Parathyroid adenoma (tissue), 2 donors: ENCODE data around the gene ALAS1.

Experiments used
- H2AFZ ChIP-seq: fragments of 300-600 bp; sonication (generic); one replicate; pipeline ENCODE4 v1.7.0; 2017; ENCODE audit warnings: antibody characterized with exemption, mild to moderate bottlenecking
- H3K27ac ChIP-seq: fragments of 300-600 bp; sonication (generic); one replicate; pipeline ENCODE4 v1.7.0; 2017
- H3K27me3 ChIP-seq: fragments of 300-600 bp; sonication (generic); one replicate; pipeline ENCODE4 v1.7.0; 2017; ENCODE audit warnings: low read length; ENCODE audit not compliant: control insufficient read depth, insufficient read depth
- H3K36me3 ChIP-seq: fragments of 300-600 bp; sonication (generic); one replicate; pipeline ENCODE4 v1.7.0; 2017; ENCODE audit warnings: low read length; ENCODE audit not compliant: control insufficient read depth, insufficient read depth
- H3K4me1 ChIP-seq: fragments of 300-600 bp; sonication (generic); one replicate; pipeline ENCODE4 v1.7.0; 2017; ENCODE audit warnings: control low read depth
- H3K4me2 ChIP-seq: fragments of 300-600 bp; sonication (generic); one replicate; pipeline ENCODE4 v1.7.0; 2017; ENCODE audit warnings: low read length
- H3K4me3 ChIP-seq: fragments of 300-600 bp; sonication (generic); one replicate; pipeline ENCODE4 v1.7.0; 2017; ENCODE audit warnings: low read depth, low read length
- H3K79me2 ChIP-seq: fragments of 300-600 bp; sonication (generic); one replicate; pipeline ENCODE4 v1.7.0; 2017; ENCODE audit warnings: control low read depth
- H3K9ac ChIP-seq: fragments of 300-600 bp; sonication (generic); one replicate; pipeline ENCODE4 v1.7.0; 2017; ENCODE audit warnings: mild to moderate bottlenecking
- H3K9me3 ChIP-seq: fragments of 300-600 bp; sonication (generic); one replicate; pipeline ENCODE4 v1.7.0; 2017; ENCODE audit warnings: low read length; ENCODE audit not compliant: control insufficient read depth
- TF ChIP-seq, protein P1 (sequence below): fragments of 300-600 bp; sonication (generic); IDR thresholded peaks from one replicate; pipeline ENCODE4 v1.7.0; 2017; ENCODE audit warnings: antibody characterized with exemption, mild to moderate bottlenecking
- donor health status: primary hyperparathyroidism.

The ALAS1 gene

GRCh38 chr3:52213901-52214300 is 15.9 kb downstream of the ALAS1 start:
- Histone ChIP-seq H3K27ac (no peak overlapping the region), H3K9ac (no peak overlapping the region), H3K4me2 (no peak overlapping the region), H3K4me3 (no peak overlapping the region), H3K36me3 (no peaks in the 10 kb centered on the region), H3K27me3 (no peaks in the 10 kb centered on the region), H2AFZ (no peak overlapping the region), H3K79me2 (no peaks in the 10 kb centered on the region), H3K4me1 (peaks cover 5% of the 10 kb centered on the region), H3K9me3 (no peaks in the 10 kb centered on the region)
- TF ChIP-seq, protein P1, sequence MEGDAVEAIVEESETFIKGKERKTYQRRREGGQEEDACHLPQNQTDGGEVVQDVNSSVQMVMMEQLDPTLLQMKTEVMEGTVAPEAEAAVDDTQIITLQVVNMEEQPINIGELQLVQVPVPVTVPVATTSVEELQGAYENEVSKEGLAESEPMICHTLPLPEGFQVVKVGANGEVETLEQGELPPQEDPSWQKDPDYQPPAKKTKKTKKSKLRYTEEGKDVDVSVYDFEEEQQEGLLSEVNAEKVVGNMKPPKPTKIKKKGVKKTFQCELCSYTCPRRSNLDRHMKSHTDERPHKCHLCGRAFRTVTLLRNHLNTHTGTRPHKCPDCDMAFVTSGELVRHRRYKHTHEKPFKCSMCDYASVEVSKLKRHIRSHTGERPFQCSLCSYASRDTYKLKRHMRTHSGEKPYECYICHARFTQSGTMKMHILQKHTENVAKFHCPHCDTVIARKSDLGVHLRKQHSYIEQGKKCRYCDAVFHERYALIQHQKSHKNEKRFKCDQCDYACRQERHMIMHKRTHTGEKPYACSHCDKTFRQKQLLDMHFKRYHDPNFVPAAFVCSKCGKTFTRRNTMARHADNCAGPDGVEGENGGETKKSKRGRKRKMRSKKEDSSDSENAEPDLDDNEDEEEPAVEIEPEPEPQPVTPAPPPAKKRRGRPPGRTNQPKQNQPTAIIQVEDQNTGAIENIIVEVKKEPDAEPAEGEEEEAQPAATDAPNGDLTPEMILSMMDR, result no peak

- Histone ChIP-seq H3K9ac (no peak overlapping the region), H3K79me2 (no peaks in the 10 kb centered on the region), H3K36me3 (no peaks in the 10 kb centered on the region), H3K4me3 (no peak overlapping the region), H2AFZ (no peak overlapping the region), H3K27me3 (no peaks in the 10 kb centered on the region), H3K4me2 (no peak overlapping the region), H3K27ac (no peak overlapping the region), H3K9me3 (no peaks in the 10 kb centered on the region), H3K4me1 (peaks cover 5% of the 10 kb centered on the region)
- TF ChIP-seq, protein P1, result no peak
Observed at GRCh38 chr3:52215351-52215750, 17.4 kb downstream of the ALAS1 start.

GRCh38 chr3:52216585-52217408 is 18.8 kb downstream of the ALAS1 start:
- Histone ChIP-seq H3K4me1 (peaks cover 5% of the 10 kb centered on the region), H3K9ac (no peak overlapping the region), H3K36me3 (no peaks in the 10 kb centered on the region), H3K4me2 (no peak overlapping the region), H3K9me3 (no peaks in the 10 kb centered on the region), H3K79me2 (no peaks in the 10 kb centered on the region), H3K27ac (peak overlapping the region; percentile 58), H3K27me3 (no peaks in the 10 kb centered on the region), H3K4me3 (no peak overlapping the region), H2AFZ (no peak overlapping the region)
- TF ChIP-seq, protein P1, result no peak

DNA sequence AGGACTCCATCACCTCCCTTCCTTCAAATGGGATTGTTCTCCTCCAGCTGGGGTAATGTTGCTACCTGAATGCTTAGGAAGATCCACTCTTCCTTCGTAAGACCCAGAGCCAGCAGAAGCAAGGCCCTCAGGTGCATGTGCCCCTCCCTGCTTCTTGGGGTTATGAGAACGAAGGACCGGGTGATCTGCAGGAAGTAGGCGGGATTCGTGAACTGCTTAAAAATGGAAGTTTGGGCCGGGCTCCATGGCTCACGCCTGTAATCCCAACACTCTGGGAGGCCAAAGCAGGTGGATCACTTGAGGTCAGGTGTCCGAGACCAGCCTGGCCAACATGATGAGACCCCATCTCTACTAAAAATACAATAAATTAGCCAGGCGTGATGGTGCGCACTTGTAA is 19.4 kb downstream of the ALAS1 start:
- Histone ChIP-seq H3K27me3 (no peaks in the 10 kb centered on the region), H3K4me3 (no peak overlapping the region), H3K79me2 (no peaks in the 10 kb centered on the region), H3K9me3 (no peaks in the 10 kb centered on the region), H3K9ac (no peak overlapping the region), H3K36me3 (no peaks in the 10 kb centered on the region), H3K4me1 (peaks cover 5% of the 10 kb centered on the region), H3K27ac (peak overlapping the region; percentile 58), H3K4me2 (no peak overlapping the region), H2AFZ (no peak overlapping the region)
- TF ChIP-seq, protein P1, result no peak

DNA sequence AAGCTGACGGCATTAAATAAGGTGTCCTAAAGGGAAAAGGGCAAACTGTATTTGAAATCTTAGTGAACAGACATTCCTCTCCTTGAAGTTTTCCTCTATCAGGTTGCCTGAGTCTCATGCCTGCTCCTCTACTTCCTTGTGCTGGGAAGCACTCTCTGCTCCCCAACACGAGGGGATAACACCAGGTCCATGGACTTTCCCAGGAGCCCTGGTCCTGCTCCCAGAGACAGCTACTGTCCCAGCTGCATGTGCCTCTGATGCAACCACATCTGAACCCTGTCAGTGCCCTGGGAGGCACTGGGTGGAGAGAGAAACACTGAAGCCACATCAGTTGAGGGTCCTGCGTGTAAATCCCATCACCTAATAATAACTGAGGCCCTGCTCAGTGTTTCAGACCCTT is 20.1 kb downstream of the ALAS1 start:
- TF ChIP-seq, protein P1, result no peak
- H3K27me3 ChIP-seq, result no peaks in the 10 kb centered on the region
- no peak overlapping the region for H3K9ac ChIP-seq
- no peak overlapping the region for H3K4me3 ChIP-seq
- no peaks in the 10 kb centered on the region for H3K36me3 ChIP-seq
- H3K27ac ChIP-seq, result no peak overlapping the region
- no peaks in the 10 kb centered on the region for H3K79me2 ChIP-seq
- H3K4me1 ChIP-seq, result peaks cover 5% of the 10 kb centered on the region
- no peak overlapping the region for H2AFZ ChIP-seq
- H3K9me3 ChIP-seq, result no peaks in the 10 kb centered on the region
- no peak overlapping the region for H3K4me2 ChIP-seq
